A549 (cell line): ENCODE results near the gene UGT1A5. TPM values are rescaled to one million over a fixed set of nuclear protein-coding genes. Genes with fewer than 3 reads are reported as not detected.
A peak's percentile ranks its signal among the peaks of the same experiment; 100 is the strongest.

Experiments used
- ATAC-seq, 2 experiments: fragments of 200-7000 bp in 1 of 2; fragments of >200 bp in 1 of 2; cut with Nextera tagmentation in 1 of 2; cut with Tn5 transposase in 1 of 2; 3 replicates each; pipeline versions ENCODE4 v1.8.0 to v1.9.1; 2018 to 2020; ENCODE audit warnings: mild to moderate bottlenecking in 1 of 2, moderate library complexity in 1 of 2
- CTCF ChIA-PET: fragments of 300-600 bp; sonication (Branson Sonifier 250); formaldehyde crosslinking; extraction: SDS; loops from one replicate; lab custom pipeline; 2021; ENCODE audit warnings: antibody characterized with exemption, inconsistent platforms; lab: Yijun Ruan, JAX
- POLR2A ChIA-PET: fragments of 350-600 bp; formaldehyde crosslinking; extraction: SDS; loops from one replicate; lab custom pipeline; 2021; ENCODE audit warnings: antibody characterized with exemption, inconsistent platforms; lab: Yijun Ruan, JAX
- DNase-seq, 2 experiments: peaks; one replicate each; pipeline versions ENCODE4 v3.0.0 to v3.0.0-alpha.2; 2011 to 2016; ENCODE audit warnings: low read depth in 1 of 2, low spot score in 1 of 2
- FAIRE-seq: peaks from 2 replicates; lab custom pipeline; 2011; peaks lifted over from hg19 to GRCh38; lab: Jason Lieb, UNC
- H3K27ac ChIP-seq, 2 experiments: fragments of >200 bp; sonication (Bioruptor Twin); formaldehyde crosslinking; 3 replicates each; pipeline ENCODE4 v1.5.1; 2016 to 2017
- H3K4me1 ChIP-seq: fragments of >200 bp; sonication (Bioruptor Twin); formaldehyde crosslinking; 3 replicates; pipeline ENCODE4 v1.6.1; 2016
- H3K4me2 ChIP-seq: fragments of >200 bp; sonication (Bioruptor Twin); formaldehyde crosslinking; 3 replicates; pipeline ENCODE4 v1.6.1; 2016
- H3K4me3 ChIP-seq: fragments of >200 bp; sonication (Bioruptor Twin); formaldehyde crosslinking; 3 replicates; pipeline ENCODE4 v1.5.1; 2016
- H3K9me3 ChIP-seq: fragments of >200 bp; sonication (Bioruptor Twin); formaldehyde crosslinking; 3 replicates; pipeline ENCODE4 v1.6.1; 2016
- CBX8 ChIP-seq: fragments of 200-600 bp; sonication (generic); IDR thresholded peaks from 2 replicates; pipeline ENCODE4 v1.6.1; 2016
- CEBPB ChIP-seq, 2 experiments: fragments of >200 bp in 1 of 2; sonication (Bioruptor Twin) in 1 of 2; formaldehyde crosslinking in 1 of 2; IDR thresholded peaks; 2 replicates each; pipeline ENCODE4 v1.6.1; 2012 to 2016
- EHF ChIP-seq: fragments of 250-450 bp; sonication (Bioruptor Pico); IDR thresholded peaks from 2 replicates; pipeline ENCODE4 v1.5.0; 2020; ENCODE audit warnings: mild to moderate bottlenecking
- EP300 ChIP-seq, 2 experiments: fragments of >200 bp; sonication (Bioruptor Twin); formaldehyde crosslinking; IDR thresholded peaks; 2 replicates in 1 of 2; 3 replicates in 1 of 2; pipeline ENCODE4 v1.6.1; 2016 to 2017
- ESRRA ChIP-seq: fragments of 150-350 bp; IDR thresholded peaks from 2 replicates; pipeline ENCODE4 v1.6.1; 2014; ENCODE audit warnings: mild to moderate bottlenecking, low read length, borderline replicate concordance
- FOSB ChIP-seq: fragments of 250-450 bp; sonication (Bioruptor Pico); IDR thresholded peaks from 2 replicates; pipeline ENCODE4 v1.5.0; 2020; ENCODE audit warnings: mild to moderate bottlenecking, moderate library complexity
- FOSL2 ChIP-seq, 2 experiments: fragments of 450-650 bp in 1 of 2; fragments of >200 bp in 1 of 2; sonication (Bioruptor Twin) in 1 of 2; formaldehyde crosslinking; IDR thresholded peaks; 2 replicates each; pipeline versions ENCODE4 v1.5.0 to v1.6.1; 2016 to 2020; ENCODE audit warnings: mild to moderate bottlenecking in 1 of 2, moderate library complexity in 1 of 2
- GATA3 ChIP-seq: IDR thresholded peaks from 2 replicates; pipeline ENCODE4 v1.6.1; 2012; ENCODE audit warnings: borderline replicate concordance
- HEYL ChIP-seq: fragments of 250-450 bp; sonication (Bioruptor Pico); IDR thresholded peaks from 2 replicates; pipeline ENCODE4 v1.8.0; 2021; ENCODE audit warnings: mild to moderate bottlenecking, moderate library complexity
- HOXA7 ChIP-seq: fragments of 250-450 bp; sonication (Bioruptor Pico); IDR thresholded peaks from 2 replicates; pipeline ENCODE4 v1.5.0; 2020; ENCODE audit warnings: mild to moderate bottlenecking, moderate library complexity
- HOXB13 ChIP-seq: fragments of 250-450 bp; sonication (Bioruptor Pico); IDR thresholded peaks from 2 replicates; pipeline ENCODE4 v1.5.0; 2020; ENCODE audit warnings: low read depth, mild to moderate bottlenecking, moderate library complexity
- HOXB5 ChIP-seq: fragments of 250-450 bp; sonication (Bioruptor Pico); IDR thresholded peaks from 2 replicates; pipeline ENCODE4 v1.5.0; 2020; ENCODE audit warnings: mild to moderate bottlenecking, moderate library complexity
- JUN ChIP-seq, 2 experiments: fragments of >200 bp; sonication (Bioruptor Twin); formaldehyde crosslinking; IDR thresholded peaks; 2 replicates in 1 of 2; 3 replicates in 1 of 2; pipeline ENCODE4 v1.6.1; 2016 to 2017
- JUNB ChIP-seq: fragments of >200 bp; sonication (Bioruptor Twin); formaldehyde crosslinking; IDR thresholded peaks from 2 replicates; pipeline ENCODE4 v1.6.1; 2016
- KDM1A ChIP-seq: fragments of 200-600 bp; sonication (generic); IDR thresholded peaks from 2 replicates; pipeline ENCODE4 v1.6.1; 2016; ENCODE audit warnings: low read depth, mild to moderate bottlenecking
- KDM5A ChIP-seq: fragments of 200-600 bp; sonication (generic); IDR thresholded peaks from 2 replicates; pipeline ENCODE4 v1.6.1; 2016; ENCODE audit warnings: antibody characterized with exemption, mild to moderate bottlenecking
- MAFK ChIP-seq: fragments of 450-650 bp; IDR thresholded peaks from 2 replicates; pipeline ENCODE4 v1.6.1; 2014; ENCODE audit not compliant: partially characterized antibody
- MAZ ChIP-seq: fragments of 150-350 bp; IDR thresholded peaks from 2 replicates; pipeline ENCODE4 v1.6.1; 2014; ENCODE audit warnings: antibody characterized with exemption, low read depth, low read length, borderline replicate concordance
- RAD21 ChIP-seq, 2 experiments: fragments of >200 bp in 1 of 2; sonication (Bioruptor Twin) in 1 of 2; formaldehyde crosslinking in 1 of 2; IDR thresholded peaks in 1 of 2; conservative IDR thresholded peaks in 1 of 2; 2 replicates in 1 of 2; 3 replicates in 1 of 2; pipeline ENCODE4 v1.6.1; 2012 to 2018; ENCODE audit warnings: inconsistent platforms in 1 of 2
- SMC3 ChIP-seq: fragments of >200 bp; sonication (Bioruptor Twin); formaldehyde crosslinking; IDR thresholded peaks from 3 replicates; pipeline ENCODE4 v1.6.1; 2018; ENCODE audit warnings: inconsistent platforms
- ZFP36 ChIP-seq: fragments of 450-650 bp; IDR thresholded peaks from 2 replicates; pipeline ENCODE4 v1.6.1; 2014; ENCODE audit warnings: borderline replicate concordance; ENCODE audit not compliant: partially characterized antibody
- ZSCAN20 ChIP-seq: fragments of 250-450 bp; sonication (Bioruptor Pico); IDR thresholded peaks from 2 replicates; pipeline ENCODE4 v1.8.0; 2022; ENCODE audit warnings: mild to moderate bottlenecking, moderate library complexity
- WGBS: methylation state at CpG from one replicate; pipeline ENCODE4 v1.1.6; 2017; ENCODE audit errors: missing lambda C conversion rate; 5-methylcytosine and 5-hydroxymethylcytosine counted together
- polyA plus RNA-seq, 4 experiments: library from polyadenylated mRNA; depleted of rRNA in 3 of 4; stranded (reverse); fragments of >200 nt; fragmentation: RNase III in 1 of 4; extraction: RNeasy Plus Mini Kit Qiagen cat#74134 plus additional on column Dnase treatment in 1 of 4; gene quantifications; 2 replicates in 3 of 4; 3 replicates in 1 of 4; pipeline ENCODE4 v1.2.3, GENCODE V29; 2011 to 2017
- TF ChIP-seq, protein P1 (sequence below): fragments of >200 bp; sonication (Bioruptor Twin); formaldehyde crosslinking; IDR thresholded peaks from 3 replicates; pipeline ENCODE4 v1.5.1; 2016
- TF ChIP-seq, protein P2 (sequence below): fragments of 250-450 bp; sonication (Bioruptor Pico); IDR thresholded peaks from 2 replicates; pipeline ENCODE4 v1.5.0; 2020; ENCODE audit warnings: low read depth, mild to moderate bottlenecking, moderate library complexity
- TF ChIP-seq, protein P3 (sequence below): IDR thresholded peaks from 2 replicates; pipeline ENCODE4 v1.6.1; 2012
- TF ChIP-seq, protein P4 (sequence below): fragments of 450-650 bp; IDR thresholded peaks from 2 replicates; pipeline ENCODE4 v1.6.1; 2014; ENCODE audit warnings: antibody characterized with exemption
- TF ChIP-seq, protein P5 (sequence below): fragments of 200-600 bp; sonication (generic); IDR thresholded peaks from 2 replicates; pipeline ENCODE4 v1.6.1; 2016; ENCODE audit warnings: antibody characterized with exemption, mild to moderate bottlenecking, moderate library complexity

The UGT1A5 gene
- polyA plus RNA-seq, 2 of the 4 experiments (the other 2 are of a cell fraction), result 0.05 TPM; not detected in 1

DNA sequence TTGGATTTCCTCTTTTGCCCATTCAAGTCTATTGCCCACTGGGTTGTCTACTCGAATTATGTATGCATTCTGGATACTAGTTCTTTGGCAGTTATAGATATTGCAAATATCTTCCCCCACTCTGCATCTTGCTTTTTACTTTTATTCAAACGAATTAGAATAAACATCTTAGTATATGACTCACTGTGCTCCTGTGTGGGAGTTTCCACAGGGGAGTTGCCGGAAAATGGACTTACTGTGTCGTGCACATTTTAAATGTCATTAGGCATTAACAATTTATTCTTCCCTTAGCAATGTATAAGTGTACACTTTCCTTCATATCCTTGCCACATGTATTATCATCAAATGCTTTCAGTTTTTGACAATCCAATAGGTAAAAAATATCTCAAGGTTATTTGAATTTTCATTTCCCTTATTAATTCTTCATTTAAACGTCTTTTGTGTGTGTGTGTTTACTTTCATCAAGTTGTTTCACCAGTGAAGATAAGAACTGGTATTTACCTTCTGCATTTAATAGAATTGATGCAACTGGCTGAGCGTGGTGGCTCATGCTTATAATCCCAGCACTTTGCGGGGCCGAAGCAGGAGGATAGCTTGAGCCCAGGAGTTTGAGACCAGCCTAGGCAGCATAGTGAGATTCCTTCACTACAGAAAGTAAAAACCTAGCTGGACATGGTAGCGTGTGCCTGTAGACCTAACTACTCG, 4.6 kb upstream of the UGT1A5 start:
- TF ChIP-seq JUN (IDR thresholded peaks at IDR 0.05) (peak; percentile 61 to 63), ZSCAN20 (CRISPR knock-in tag) (no peak), CEBPB (IDR thresholded peaks at IDR 0.05) (peak; percentile 4 to 73; a peak in 3 of 4 replicates), RAD21 (conservative IDR thresholded peaks at IDR 0.05 in 1 of 2, IDR thresholded peaks at IDR 0.05 in 1 of 2) (no peak; a peak in 1 of 5 replicates), MAFK (no peak), FOSL2 (IDR thresholded peaks at IDR 0.05) (peak; percentile 42; the same call in 1 of the 2 replicates), FOSL2 (CRISPR knock-in tag; IDR thresholded peaks at IDR 0.05) (peak; percentile 89), JUNB (peak; percentile 78), MAZ (no peak), HOXB13 (CRISPR knock-in tag) (no peak; the same call in 1 of the 2 replicates), GATA3 (peak; percentile 93), CBX8 (no peak), ZFP36 (no peak), EP300 (IDR thresholded peaks at IDR 0.05) (peak; percentile 68 to 72; a peak in 3 of 5 replicates), FOSB (CRISPR knock-in tag) (peak; percentile 48; the same call in 1 of the 2 replicates), EHF (CRISPR knock-in tag) (peak; percentile 31; the same call in 1 of the 2 replicates), HOXA7 (CRISPR knock-in tag) (0 out of 2 replicates have a peak, but pooled peaks have one; percentile 56), HOXB5 (CRISPR knock-in tag) (peak; percentile 57; the same call in 1 of the 2 replicates), KDM5A (no peak), KDM1A (no peak)
- TF ChIP-seq, protein P1, sequence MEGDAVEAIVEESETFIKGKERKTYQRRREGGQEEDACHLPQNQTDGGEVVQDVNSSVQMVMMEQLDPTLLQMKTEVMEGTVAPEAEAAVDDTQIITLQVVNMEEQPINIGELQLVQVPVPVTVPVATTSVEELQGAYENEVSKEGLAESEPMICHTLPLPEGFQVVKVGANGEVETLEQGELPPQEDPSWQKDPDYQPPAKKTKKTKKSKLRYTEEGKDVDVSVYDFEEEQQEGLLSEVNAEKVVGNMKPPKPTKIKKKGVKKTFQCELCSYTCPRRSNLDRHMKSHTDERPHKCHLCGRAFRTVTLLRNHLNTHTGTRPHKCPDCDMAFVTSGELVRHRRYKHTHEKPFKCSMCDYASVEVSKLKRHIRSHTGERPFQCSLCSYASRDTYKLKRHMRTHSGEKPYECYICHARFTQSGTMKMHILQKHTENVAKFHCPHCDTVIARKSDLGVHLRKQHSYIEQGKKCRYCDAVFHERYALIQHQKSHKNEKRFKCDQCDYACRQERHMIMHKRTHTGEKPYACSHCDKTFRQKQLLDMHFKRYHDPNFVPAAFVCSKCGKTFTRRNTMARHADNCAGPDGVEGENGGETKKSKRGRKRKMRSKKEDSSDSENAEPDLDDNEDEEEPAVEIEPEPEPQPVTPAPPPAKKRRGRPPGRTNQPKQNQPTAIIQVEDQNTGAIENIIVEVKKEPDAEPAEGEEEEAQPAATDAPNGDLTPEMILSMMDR, result no peak
- TF ChIP-seq, protein P2, sequence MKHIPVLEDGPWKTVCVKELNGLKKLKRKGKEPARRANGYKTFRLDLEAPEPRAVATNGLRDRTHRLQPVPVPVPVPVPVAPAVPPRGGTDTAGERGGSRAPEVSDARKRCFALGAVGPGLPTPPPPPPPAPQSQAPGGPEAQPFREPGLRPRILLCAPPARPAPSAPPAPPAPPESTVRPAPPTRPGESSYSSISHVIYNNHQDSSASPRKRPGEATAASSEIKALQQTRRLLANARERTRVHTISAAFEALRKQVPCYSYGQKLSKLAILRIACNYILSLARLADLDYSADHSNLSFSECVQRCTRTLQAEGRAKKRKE (CRISPR knock-in tag), result peak; percentile 21; the same call in 1 of the 2 replicates
- TF ChIP-seq, protein P3, sequence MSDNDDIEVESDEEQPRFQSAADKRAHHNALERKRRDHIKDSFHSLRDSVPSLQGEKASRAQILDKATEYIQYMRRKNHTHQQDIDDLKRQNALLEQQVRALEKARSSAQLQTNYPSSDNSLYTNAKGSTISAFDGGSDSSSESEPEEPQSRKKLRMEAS, result peak; percentile 80
- ChIA-PET POLR2A (no interaction called here), CTCF (interaction anchor here (0.6 to 2.2 kb wide), 3 partner anchors 76 to 259 kb away, joined by 3 to 11 read pairs (median 5); no protein-coding TSS in a partner anchor)
- DNase-seq (peak in 1 of 2 experiments; percentile 87), FAIRE-seq (peak; percentile 56), ATAC-seq (peak; percentile 46 to 56; a peak in 5 of 6 replicates)
- Histone ChIP-seq H3K9me3 (peaks cover 34% of the 10 kb centered on the region), H3K4me3 (no peak overlapping the region), H3K27ac (peak overlapping the region; percentile 98 to 100), H3K4me1 (peaks cover 68% of the 10 kb centered on the region), H3K4me2 (peak overlapping the region; percentile 47)
- WGBS, result 2% methylated on average over 10 of the region's 10 CpGs

DNA sequence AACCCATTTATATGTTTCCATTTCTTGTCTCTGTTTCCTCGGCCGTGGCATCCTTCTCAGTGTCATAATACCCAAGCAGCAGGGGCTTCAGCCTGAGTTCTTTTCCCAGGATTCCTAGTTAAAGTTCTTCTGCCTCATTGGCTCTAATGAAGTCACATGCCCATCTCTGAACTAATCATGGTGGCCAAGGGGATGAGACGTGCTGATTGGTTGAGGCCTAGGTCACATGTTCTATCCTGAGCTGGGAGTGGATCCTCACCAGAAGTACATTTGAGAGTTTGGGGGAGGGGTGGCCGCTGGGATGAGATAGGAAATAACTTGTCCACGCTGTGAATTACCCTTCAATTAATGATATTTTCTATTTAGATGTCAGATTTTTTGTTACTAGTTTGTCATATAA, 3.8 kb upstream of the UGT1A5 start:
- ChIA-PET POLR2A (no interaction called here), CTCF (interaction anchor here (0.6 to 1.4 kb wide), 2 partner anchors 75 to 124 kb away, joined by 3 to 5 read pairs; no protein-coding TSS in a partner anchor)
- peaks cover 68% of the 10 kb centered on the region for H3K4me1 ChIP-seq
- DNase-seq, result peak in 1 of 2 experiments; percentile 78
- H3K4me2 ChIP-seq, result peak overlapping the region; percentile 47
- 66% methylated on average over 5 of the region's 5 CpGs for WGBS
- ATAC-seq, result no peak
- H3K9me3 ChIP-seq, result peaks cover 26% of the 10 kb centered on the region
- H3K4me3 ChIP-seq, result no peak overlapping the region
- no peak for FAIRE-seq
- H3K27ac ChIP-seq, result peak overlapping the region; percentile 98 to 100
- TF ChIP-seq HEYL (no peak), SMC3 (no peak), RAD21 (conservative IDR thresholded peaks at IDR 0.05 in 1 of 2, IDR thresholded peaks at IDR 0.05 in 1 of 2) (no peak), ESRRA (no peak), MAFK (no peak), ZFP36 (no peak), KDM5A (no peak)
- TF ChIP-seq, protein P4, sequence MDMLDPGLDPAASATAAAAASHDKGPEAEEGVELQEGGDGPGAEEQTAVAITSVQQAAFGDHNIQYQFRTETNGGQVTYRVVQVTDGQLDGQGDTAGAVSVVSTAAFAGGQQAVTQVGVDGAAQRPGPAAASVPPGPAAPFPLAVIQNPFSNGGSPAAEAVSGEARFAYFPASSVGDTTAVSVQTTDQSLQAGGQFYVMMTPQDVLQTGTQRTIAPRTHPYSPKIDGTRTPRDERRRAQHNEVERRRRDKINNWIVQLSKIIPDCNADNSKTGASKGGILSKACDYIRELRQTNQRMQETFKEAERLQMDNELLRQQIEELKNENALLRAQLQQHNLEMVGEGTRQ, result peak; percentile 91
- TF ChIP-seq, protein P5, sequence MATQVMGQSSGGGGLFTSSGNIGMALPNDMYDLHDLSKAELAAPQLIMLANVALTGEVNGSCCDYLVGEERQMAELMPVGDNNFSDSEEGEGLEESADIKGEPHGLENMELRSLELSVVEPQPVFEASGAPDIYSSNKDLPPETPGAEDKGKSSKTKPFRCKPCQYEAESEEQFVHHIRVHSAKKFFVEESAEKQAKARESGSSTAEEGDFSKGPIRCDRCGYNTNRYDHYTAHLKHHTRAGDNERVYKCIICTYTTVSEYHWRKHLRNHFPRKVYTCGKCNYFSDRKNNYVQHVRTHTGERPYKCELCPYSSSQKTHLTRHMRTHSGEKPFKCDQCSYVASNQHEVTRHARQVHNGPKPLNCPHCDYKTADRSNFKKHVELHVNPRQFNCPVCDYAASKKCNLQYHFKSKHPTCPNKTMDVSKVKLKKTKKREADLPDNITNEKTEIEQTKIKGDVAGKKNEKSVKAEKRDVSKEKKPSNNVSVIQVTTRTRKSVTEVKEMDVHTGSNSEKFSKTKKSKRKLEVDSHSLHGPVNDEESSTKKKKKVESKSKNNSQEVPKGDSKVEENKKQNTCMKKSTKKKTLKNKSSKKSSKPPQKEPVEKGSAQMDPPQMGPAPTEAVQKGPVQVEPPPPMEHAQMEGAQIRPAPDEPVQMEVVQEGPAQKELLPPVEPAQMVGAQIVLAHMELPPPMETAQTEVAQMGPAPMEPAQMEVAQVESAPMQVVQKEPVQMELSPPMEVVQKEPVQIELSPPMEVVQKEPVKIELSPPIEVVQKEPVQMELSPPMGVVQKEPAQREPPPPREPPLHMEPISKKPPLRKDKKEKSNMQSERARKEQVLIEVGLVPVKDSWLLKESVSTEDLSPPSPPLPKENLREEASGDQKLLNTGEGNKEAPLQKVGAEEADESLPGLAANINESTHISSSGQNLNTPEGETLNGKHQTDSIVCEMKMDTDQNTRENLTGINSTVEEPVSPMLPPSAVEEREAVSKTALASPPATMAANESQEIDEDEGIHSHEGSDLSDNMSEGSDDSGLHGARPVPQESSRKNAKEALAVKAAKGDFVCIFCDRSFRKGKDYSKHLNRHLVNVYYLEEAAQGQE, result no peak
- TF ChIP-seq, protein P2 (CRISPR knock-in tag), result peak; percentile 76
